Measurements from ENCODE around the gene SNCG.

SNCG gene

GRCh38 chr10:86960863-86961434 lies 2.5 kb downstream of the SNCG start:
- DNase-seq (ENCODE audit: low read depth), result no peak

DNA sequence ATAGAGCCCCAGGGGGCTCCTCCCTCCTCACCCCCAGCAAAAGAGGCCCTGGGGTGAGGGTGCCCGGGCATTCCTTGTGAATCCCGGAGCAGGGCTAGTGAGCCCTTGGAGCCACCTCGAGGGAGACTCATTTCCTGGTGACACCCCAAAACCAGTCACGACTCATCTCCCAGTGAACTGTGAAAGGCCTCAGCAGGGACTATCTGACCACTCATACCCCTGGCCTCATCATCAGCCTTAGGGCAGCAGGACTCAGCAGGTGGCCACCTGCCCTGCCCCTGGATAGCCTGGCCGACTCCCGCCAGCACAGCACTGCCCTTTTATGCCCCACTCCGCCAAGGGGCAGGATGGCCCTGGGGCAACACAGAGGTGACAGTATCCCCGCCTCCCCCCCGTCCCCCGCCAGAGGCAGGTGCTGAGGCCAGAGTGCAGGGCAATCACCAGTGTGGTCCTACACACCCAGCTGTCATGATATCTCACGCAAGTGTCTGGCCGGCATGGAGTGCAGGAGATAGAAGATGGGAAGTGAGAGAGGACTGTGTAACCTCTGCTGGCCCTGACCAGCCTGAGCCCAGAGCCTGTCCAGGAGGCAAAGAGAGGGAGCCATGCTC lies 3.2 kb downstream of the SNCG start:
- no peak for DNase-seq (ENCODE audit: low read depth)

DNA sequence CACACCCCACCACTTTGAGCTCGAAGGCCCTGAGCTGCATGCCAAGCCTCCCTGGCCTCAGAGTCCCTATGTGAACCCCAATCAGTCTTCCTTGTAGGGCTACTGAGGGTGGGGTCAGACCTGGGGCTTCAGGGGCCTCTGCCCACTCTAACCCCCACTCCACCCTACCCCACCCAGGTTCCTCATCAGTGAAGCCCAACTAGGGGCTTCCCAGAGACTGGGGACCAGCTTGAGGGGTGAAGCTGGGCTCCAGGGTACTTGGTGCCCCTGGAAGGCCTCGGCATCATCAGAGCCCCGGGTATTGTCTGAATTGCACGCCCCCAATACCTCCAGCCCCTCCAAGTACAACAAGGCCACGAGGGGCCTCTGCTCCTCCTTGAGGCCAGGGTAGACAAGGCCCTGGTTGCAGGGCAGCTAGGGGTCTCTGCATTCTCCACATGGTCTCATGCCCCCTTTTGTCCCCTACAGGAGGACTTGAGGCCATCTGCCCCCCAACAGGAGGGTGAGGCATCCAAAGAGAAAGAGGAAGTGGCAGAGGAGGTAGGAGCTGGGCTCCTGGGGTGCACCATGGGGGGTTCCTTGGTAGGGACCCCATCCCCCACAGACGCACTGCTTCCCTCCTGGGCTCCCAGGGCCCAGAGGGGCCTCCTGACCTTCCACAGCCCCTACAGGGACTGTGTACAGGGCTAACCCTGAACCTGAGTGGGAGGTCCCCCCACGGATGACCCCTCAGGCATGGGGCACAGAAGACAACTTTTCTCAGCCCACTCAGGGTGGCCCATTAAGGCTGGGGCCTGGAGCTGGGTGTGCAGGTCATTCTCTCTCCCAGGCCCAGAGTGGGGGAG lies 4.0 kb downstream of the SNCG start:
- DNase-seq (ENCODE audit: low read depth), result no peak

- DNase-seq (ENCODE audit: low read depth), result no peak
These were observed 4.5 kb downstream of the SNCG start for GRCh38 chr10:86962981-86963310.

- no peak for DNase-seq (ENCODE audit: low read depth)
These were observed 5.0 kb downstream of the SNCG start for GRCh38 chr10:86963341-86963919.

- DNase-seq (ENCODE audit: low read depth), result no peak
These were observed 5.9 kb downstream of the SNCG start for GRCh38 chr10:86964061-86964846.

DNA sequence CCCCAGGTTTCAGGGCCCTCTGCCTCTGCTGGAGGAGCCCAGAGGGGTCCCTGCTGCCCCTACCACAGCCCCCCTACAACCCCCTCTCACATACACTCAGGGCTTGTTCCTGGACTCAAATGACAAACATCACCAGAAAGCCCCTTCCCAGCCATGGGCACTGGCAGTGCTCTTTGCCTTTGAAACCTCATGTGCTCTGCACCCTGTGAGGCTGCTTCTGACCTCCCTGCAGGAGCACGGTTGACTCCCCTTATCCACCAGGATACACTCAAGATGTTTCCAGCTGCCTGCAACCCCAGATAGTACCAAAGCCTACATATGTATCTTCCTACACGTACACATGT lies 6.4 kb downstream of the SNCG start:
- no peak for DNase-seq (ENCODE audit: low read depth)

- DNase-seq (ENCODE audit: low read depth), result no peak
These were observed 7.7 kb downstream of the SNCG start for GRCh38 chr10:86965986-86966654.

- DNase-seq (ENCODE audit: low read depth), result no peak
These were observed 9.1 kb downstream of the SNCG start for GRCh38 chr10:86967481-86967941.

- DNase-seq (ENCODE audit: low read depth), result no peak
These were observed 10.0 kb downstream of the SNCG start, which contains the start of gene ADIRF for GRCh38 chr10:86968271-86968993. Gene ADIRF, plus strand, starts transcription at chr10:86968482. Its CDS starts 63 bp downstream, at chr10:86968545.

GRCh38 chr10:86968994-86969355 lies 10.6 kb downstream of the SNCG start:
- no peak for DNase-seq (ENCODE audit: low read depth)

DNA sequence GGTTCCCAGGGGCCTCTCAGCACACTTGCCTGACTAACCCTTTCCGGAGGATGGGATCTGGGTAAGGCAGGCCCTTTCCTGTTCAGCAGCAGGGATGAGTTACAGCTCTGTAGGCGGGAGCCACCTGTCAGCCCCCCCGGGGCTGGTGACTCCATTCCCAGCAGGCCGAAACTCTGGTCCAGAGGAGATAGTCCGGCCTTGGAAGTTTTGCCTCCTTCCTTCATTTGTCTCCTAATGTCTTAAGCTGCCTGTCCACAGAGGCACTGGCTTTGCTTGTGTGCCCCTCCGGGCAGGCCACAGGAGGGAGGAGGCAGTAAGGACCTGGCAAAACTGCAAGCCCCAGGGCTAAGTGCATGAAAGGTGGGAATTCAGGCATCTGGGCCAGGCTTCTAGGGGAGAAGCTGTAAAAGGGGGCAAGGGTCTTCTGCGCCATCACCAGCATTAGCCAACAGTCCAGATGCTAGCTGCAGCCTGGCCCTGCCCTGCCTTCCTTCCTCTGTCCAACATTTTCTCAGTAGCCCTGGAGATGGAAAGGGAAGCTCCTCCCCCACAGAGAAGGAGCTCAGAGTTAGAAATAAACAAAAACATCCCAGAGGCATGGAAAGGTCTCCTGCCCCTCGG lies 11.1 kb downstream of the SNCG start:
- no peak for DNase-seq (ENCODE audit: low read depth)

- DNase-seq (ENCODE audit: low read depth), result no peak
These were observed 12.0 kb downstream of the SNCG start for GRCh38 chr10:86970162-86970981.

DNA sequence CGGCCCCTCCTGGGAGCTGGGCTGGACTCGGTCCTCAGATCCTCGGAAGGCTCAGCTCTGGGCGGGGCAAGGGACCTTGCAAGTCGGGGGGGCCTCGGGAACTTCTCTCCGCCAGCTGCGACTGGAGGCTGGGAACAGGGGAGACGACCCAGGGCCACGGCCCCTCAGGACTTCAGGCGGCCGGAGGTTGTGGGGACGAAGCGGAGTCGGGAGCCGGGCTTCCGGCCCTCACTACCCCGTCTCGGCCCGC lies 12.5 kb downstream of the SNCG start:
- no peak for DNase-seq (ENCODE audit: low read depth)

DNA sequence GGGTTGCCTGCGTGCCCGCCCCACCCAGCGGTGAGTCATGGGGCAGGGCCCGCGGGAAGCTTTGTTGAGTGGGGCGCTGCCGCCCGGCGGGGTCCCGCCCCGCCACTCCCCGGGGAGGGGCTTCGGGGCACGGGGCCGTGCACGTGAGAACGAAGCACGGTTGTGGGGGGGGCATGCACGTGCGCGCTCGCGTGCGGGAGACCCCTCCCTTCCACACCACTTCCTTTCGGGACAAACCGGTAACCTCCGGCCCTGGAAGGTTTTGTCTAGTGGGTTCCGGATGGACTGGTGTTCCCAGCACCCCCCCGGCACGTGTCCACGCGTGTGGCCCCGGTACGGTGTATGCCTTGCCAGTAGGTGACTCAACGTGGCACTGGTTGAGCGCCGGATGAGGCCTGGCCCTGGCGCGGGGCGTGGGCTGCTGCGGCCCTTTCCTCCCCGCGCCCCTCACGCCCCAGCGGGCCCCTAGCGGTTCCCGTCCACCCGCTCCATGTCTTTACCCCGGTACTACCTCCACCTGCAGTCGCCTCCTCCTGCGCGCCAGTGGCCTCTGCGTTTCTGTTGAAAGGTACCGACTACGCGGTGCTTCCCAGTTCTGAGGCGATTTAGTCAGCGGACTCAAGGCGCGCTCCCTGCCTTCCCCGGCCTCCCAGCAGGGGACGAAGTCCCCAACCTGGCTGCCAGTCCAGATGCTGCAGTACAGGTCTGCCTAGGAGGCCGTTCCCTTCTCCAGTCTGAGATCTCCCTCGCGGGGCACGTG lies 13.0 kb downstream of the SNCG start:
- DNase-seq (ENCODE audit: low read depth), result peak; percentile 63

DNA sequence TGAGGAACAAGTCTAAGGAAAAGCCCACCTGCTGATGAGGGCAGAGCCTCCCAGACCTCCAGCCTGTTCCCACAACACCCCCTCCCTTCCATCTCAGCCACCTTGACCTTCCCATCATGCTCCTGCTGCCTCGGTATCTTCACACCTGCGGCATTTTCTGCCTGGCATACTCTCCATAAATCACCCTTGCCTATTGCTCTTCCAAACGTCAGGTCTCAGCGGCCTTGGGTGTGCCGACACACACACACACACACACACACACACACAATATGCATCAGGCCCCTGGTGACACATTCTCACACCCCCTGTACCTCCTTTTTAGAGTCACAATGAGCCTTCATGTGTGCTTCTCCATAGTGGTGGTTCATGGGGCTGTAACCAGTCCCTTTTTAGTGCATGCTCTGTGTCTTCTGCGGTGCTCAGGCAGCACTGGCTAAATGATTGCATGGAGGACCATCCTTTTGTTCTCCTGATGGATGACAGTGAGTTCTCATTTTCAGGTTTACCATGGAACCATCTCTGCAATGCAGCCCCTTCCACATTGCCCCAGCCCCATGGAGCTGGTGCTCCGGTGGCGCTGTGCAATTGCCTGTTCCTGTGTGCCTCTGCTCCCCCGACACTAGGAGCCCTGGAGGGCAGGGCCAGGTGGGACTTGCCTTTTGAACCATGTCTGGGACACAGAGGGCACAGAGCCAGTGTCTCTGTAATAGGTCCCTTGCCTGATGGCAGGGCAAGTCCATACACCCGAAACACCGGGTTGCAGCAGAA lies 14.4 kb downstream of the SNCG start:
- DNase-seq (ENCODE audit: low read depth), result no peak

GRCh38 chr10:86974484-86974883 lies 16.1 kb downstream of the SNCG start:
- DNase-seq (ENCODE audit: low read depth), result no peak

GRCh38 chr10:86976362-86977056 lies 18.1 kb downstream of the SNCG start:
- no peak for DNase-seq (ENCODE audit: low read depth)

Measured in CMK (cell line).